B cell (primary cell): ENCODE measurements around the gene LTC4S. TPM values are rescaled to one million over a fixed set of nuclear protein-coding genes. Genes with fewer than 3 reads are reported as not detected.

Source experiments
- ATAC-seq: fragments of 200-7000 bp; cut with Tn5 transposase; one replicate; pipeline ENCODE4 v1.10.0; 2021; ENCODE audit warnings: low read depth, mild to moderate bottlenecking, moderate number of reproducible peaks, moderate library complexity
- CTCF ChIA-PET: fragments of 350-600 bp; sonication (Branson Sonifier 250); formaldehyde crosslinking; loops from one replicate; lab custom pipeline; 2021; ENCODE audit warnings: antibody characterized with exemption, inconsistent platforms; lab: Charles Lee
- POLR2A ChIA-PET: fragments of 350-600 bp; sonication (Branson Sonifier 250); formaldehyde crosslinking; loops from one replicate; lab custom pipeline; 2021; ENCODE audit warnings: antibody characterized with exemption; lab: Charles Lee
- DNase-seq: peaks from one replicate; pipeline ENCODE4 v3.0.0; 2013
- H2AFZ ChIP-seq: 2 replicates; pipeline ENCODE4 v1.6.1; 2012; ENCODE audit warnings: mild to moderate bottlenecking, low read depth, low read length; ENCODE audit not compliant: insufficient read depth, poor library complexity, severe bottlenecking
- H3K27ac ChIP-seq, 2 donors: 1 replicate in 1 of 2; 2 replicates in 1 of 2; pipeline ENCODE4 v1.5.1; 2012 to 2013; ENCODE audit warnings: low read length in 2 of 2, mild to moderate bottlenecking in 2 of 2, moderate library complexity in 1 of 2
- H3K27me3 ChIP-seq, 4 experiments: fragments of 200-600 bp in 1 of 4; sonication (generic) in 1 of 4; replicated peaks in 1 of 4; 1 replicate in 2 of 4; 2 replicates in 2 of 4; pipeline versions ENCODE4 v1.6.1 to v1.7.0; 2013 to 2016; ENCODE audit warnings: low read length in 3 of 4, mild to moderate bottlenecking in 2 of 4, mixed read lengths in 1 of 4, moderate library complexity in 1 of 4; ENCODE audit not compliant: insufficient read depth in 4 of 4, control insufficient read depth in 3 of 4; ENCODE audit errors: control extremely low read depth in 1 of 4
- H3K36me3 ChIP-seq, 2 experiments: replicated peaks in 1 of 2; 1 replicate in 1 of 2; 2 replicates in 1 of 2; pipeline versions ENCODE4 v1.6.1 to v1.7.1; 2013; ENCODE audit warnings: low read length in 1 of 2; ENCODE audit not compliant: insufficient read depth in 2 of 2, control insufficient read depth in 1 of 2; ENCODE audit errors: control extremely low read depth in 1 of 2, extremely low read depth in 1 of 2
- H3K4me1 ChIP-seq, 2 donors: fragments of 200-600 bp in 1 of 2; sonication (generic) in 1 of 2; 1 replicate in 1 of 2; 2 replicates in 1 of 2; pipeline versions ENCODE4 v1.5.1 to v1.6.1; 2013 to 2017; ENCODE audit warnings: low read length in 2 of 2; ENCODE audit not compliant: control insufficient read depth in 2 of 2, insufficient read depth in 2 of 2
- H3K4me2 ChIP-seq: replicated peaks from 2 replicates; pipeline ENCODE3; 2012; ENCODE audit warnings: mild to moderate bottlenecking, low read depth, low read length; ENCODE audit not compliant: poor library complexity, severe bottlenecking
- H3K4me3 ChIP-seq, 5 experiments: fragments of 200-600 bp in 1 of 5; sonication (generic) in 1 of 5; 1 replicate in 3 of 5; 2 replicates in 2 of 5; pipeline versions ENCODE4 v1.5.1 to v1.7.0; 2011 to 2016; ENCODE audit warnings: low read length in 4 of 5, mild to moderate bottlenecking in 4 of 5, low read depth in 2 of 5, control low read depth in 1 of 5, moderate library complexity in 1 of 5; ENCODE audit not compliant: insufficient read depth in 1 of 5; ENCODE audit errors: control extremely low read depth in 1 of 5, extremely low read depth in 1 of 5
- H3K79me2 ChIP-seq: fragments of 200-600 bp; sonication (generic); one replicate; pipeline ENCODE4 v1.6.0; 2016; ENCODE audit warnings: low read length; ENCODE audit not compliant: control insufficient read depth, insufficient read depth
- H3K9ac ChIP-seq: fragments of 200-600 bp; sonication (generic); 2 replicates; pipeline ENCODE4 v1.6.1; 2017; ENCODE audit warnings: mild to moderate bottlenecking, low read length, moderate library complexity
- H3K9me3 ChIP-seq, 3 donors: one replicate each; pipeline versions ENCODE4 v1.6.1 to v1.7.1; 2013; ENCODE audit warnings: low read length in 2 of 3; ENCODE audit not compliant: control insufficient read depth in 2 of 3, insufficient read depth in 1 of 3; ENCODE audit errors: control extremely low read depth in 1 of 3
- H4K20me1 ChIP-seq: 2 replicates; pipeline ENCODE4 v1.6.0; 2012; ENCODE audit warnings: mild to moderate bottlenecking, low read length; ENCODE audit not compliant: insufficient read depth, control insufficient read depth, poor library complexity, severe bottlenecking
- H3K27ac Mint-ChIP-seq: one replicate; pipeline ENCODE4 v1.8.0; 2021; ENCODE audit warnings: mixed read lengths
- H3K27me3 Mint-ChIP-seq: one replicate; pipeline ENCODE4 v1.8.0; 2021; ENCODE audit warnings: mixed read lengths
- H3K4me1 Mint-ChIP-seq: one replicate; pipeline ENCODE4 v1.8.0; 2021; ENCODE audit warnings: mixed read lengths
- H3K4me3 Mint-ChIP-seq: one replicate; pipeline ENCODE4 v1.8.0; 2021; ENCODE audit warnings: mixed read lengths
- H3K9me3 Mint-ChIP-seq: one replicate; pipeline ENCODE4 v1.8.0; 2022; ENCODE audit warnings: mixed read lengths; ENCODE audit not compliant: insufficient read depth
- CTCF ChIP-seq: fragments of 200-600 bp; IDR thresholded peaks from one replicate; pipeline ENCODE4 v1.8.0; 2022; ENCODE audit warnings: antibody characterized with exemption, mild to moderate bottlenecking
- EZH2 ChIP-seq: IDR thresholded peaks from 2 replicates; pipeline ENCODE4 v1.6.1; 2012; ENCODE audit warnings: borderline replicate concordance, low read depth, mild to moderate bottlenecking, moderate library complexity, low read length; ENCODE audit not compliant: insufficient read depth, poor library complexity, severe bottlenecking
- WGBS: methylation state at CpG from one replicate; pipeline ENCODE4 v1.1.5; 2013; ENCODE audit warnings: missing lambda C conversion rate; ENCODE audit not compliant: insufficient coverage; 5-methylcytosine and 5-hydroxymethylcytosine counted together
- intact Hi-C: fragments of 100-400 bp; cut with micrococcal nuclease; formaldehyde crosslinking; loops from one replicate; pipeline ENCODE4 v1.10.0; 2022
- polyA plus RNA-seq: library from polyadenylated mRNA; depleted of rRNA; stranded (reverse); fragments of >200 nt; gene quantifications from 2 replicates; pipeline ENCODE4 v1.2.3, GENCODE V29; 2012
- total RNA-seq, 2 donors: library from RNA; stranded (reverse); fragments of 120-200 nt in 1 of 2; gene quantifications; 1 replicate in 1 of 2; 2 replicates in 1 of 2; pipeline versions ENCODE4 v1.2.3 to v1.2.4, GENCODE V29; 2013 to 2022

The LTC4S gene
- total and polyA plus RNA-seq, 2 donors (not counting 1 experiment from before 2014, with no cell fraction given), result 0.40 to 3.8 TPM

DNA sequence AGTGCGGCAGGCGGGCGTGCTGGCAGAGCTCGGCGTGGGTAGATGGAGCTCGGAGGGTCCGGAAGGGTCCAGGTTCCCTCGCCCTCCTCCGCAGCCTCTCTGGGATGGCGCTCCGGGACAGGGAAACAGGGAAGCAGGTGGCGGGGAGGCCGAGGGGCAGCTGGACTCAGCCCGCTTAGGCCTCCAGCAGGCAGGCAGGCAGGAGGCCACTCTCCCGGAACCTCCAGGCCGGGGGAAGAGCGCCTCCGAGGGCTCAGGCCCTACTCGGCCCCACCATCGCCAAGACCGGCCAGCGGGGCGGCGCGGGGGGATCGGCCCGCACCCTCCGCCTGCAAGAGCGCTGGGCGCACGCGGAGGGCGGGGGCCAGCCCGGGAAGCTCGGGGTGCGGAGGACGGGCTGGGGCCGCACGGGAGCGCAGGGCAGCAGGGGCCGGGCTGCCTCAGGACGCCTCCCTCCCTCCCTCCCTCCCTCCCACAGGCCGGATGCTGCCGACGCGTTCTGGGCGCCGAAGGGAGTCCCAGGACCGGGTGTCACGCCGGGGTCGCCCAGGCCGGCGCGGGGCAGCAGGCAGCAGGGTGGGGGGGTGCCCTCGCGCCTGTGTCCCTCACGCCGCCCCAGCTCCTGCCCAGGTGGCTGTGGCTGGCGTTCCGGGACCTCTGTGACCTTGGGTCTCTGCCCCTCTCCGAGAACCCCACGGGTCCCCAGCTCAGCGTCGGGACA is 11.9 kb downstream of the LTC4S start:
- ChIA-PET CTCF (interaction anchor here (0.6 to 1.3 kb wide), 4 partner anchors 14 to 169 kb away, joined by 3 to 4 read pairs (median 3); partner anchors contain the start of gene TBC1D9B), POLR2A (interaction anchor here (0.7 to 4.3 kb wide), 5 partner anchors 12 to 182 kb away, joined by 3 to 44 read pairs (median 3); partner anchors contain the start of genes HNRNPH1, LTC4S, MRNIP and SQSTM1)
- H3K4me3 ChIP-seq, result peak overlapping the region; percentile 7 to 72 (median 67)
- peak overlapping the region; percentile 94 for H3K4me2 ChIP-seq
- ATAC-seq (peak; percentile 4), DNase-seq (peak; percentile 63)
- peaks cover 28 to 36% of the 10 kb centered on the region in 2 donors for H3K4me1 ChIP-seq
- intact Hi-C loops, result loop anchor here (1.0 kb wide), 1 partner anchor 14 kb away; no protein-coding TSS in a partner anchor
- 15% methylated on average over 65 of the region's 65 CpGs for WGBS
- peaks cover 35% of the 10 kb centered on the region for H3K79me2 ChIP-seq
- peaks cover 50% of the 10 kb centered on the region for H4K20me1 ChIP-seq
- peak overlapping the region; percentile 55 to 62 for H3K27ac ChIP-seq
- peaks cover 34% of the 10 kb centered on the region for H3K4me1 Mint-ChIP-seq
- H3K9ac ChIP-seq, result peak overlapping the region; percentile 72
- no peaks in the 10 kb centered on the region for H3K27me3 Mint-ChIP-seq
- H3K27me3 ChIP-seq, result no peaks in the 10 kb centered on the region
- H2AFZ ChIP-seq, result peak overlapping the region; percentile 60
- TF ChIP-seq EZH2 (no peak), CTCF (no peak)
- H3K27ac Mint-ChIP-seq, result peak overlapping the region; percentile 81
- H3K9me3 Mint-ChIP-seq, result no peaks in the 10 kb centered on the region
- H3K4me3 Mint-ChIP-seq, result peak overlapping the region; percentile 82
- H3K9me3 ChIP-seq, result peaks cover 0 to under 1% (median 0%) of the 10 kb centered on the region in 3 donors
- H3K36me3 ChIP-seq, result peaks cover 0 to 5% of the 10 kb centered on the region in 2 experiments
